ENCODE results near the gene ANKRD44.
"Not testable (repeated sequence)": the region's sequence is repeated elsewhere in the genome, so short reads cannot be mapped to it uniquely, and the experiment has no call there.

Gene ANKRD44

GRCh38 chr2:197256547-197257170 is 53.9 kb downstream of the ANKRD44 start:
- no peak for DNase-seq

- no peak for DNase-seq
Observed at GRCh38 chr2:197256021-197256420, 54.6 kb downstream of the ANKRD44 start.

GRCh38 chr2:197255543-197255942 is 55.0 kb downstream of the ANKRD44 start:
- DNase-seq = no peak

- no peak for DNase-seq
Observed at GRCh38 chr2:197254776-197255530, 55.6 kb downstream of the ANKRD44 start.

- no peak for DNase-seq
Observed at GRCh38 chr2:197251576-197251975, 59.0 kb downstream of the ANKRD44 start.

- DNase-seq = no peak
Observed at GRCh38 chr2:197251163-197251562, 59.4 kb downstream of the ANKRD44 start.

- no peak for DNase-seq
Observed at GRCh38 chr2:197250084-197250397, 60.5 kb downstream of the ANKRD44 start.

GRCh38 chr2:197249381-197250083 is 61.0 kb downstream of the ANKRD44 start:
- no peak for DNase-seq

GRCh38 chr2:197248623-197249022 is 62.0 kb downstream of the ANKRD44 start:
- no peak for DNase-seq

- no peak for DNase-seq
Observed at GRCh38 chr2:197248001-197248401, 62.6 kb downstream of the ANKRD44 start.

GRCh38 chr2:197247083-197247482 is 63.5 kb downstream of the ANKRD44 start:
- no peak for DNase-seq

- DNase-seq = no peak
Observed at GRCh38 chr2:197245829-197246804, 64.5 kb downstream of the ANKRD44 start.

- no peak for DNase-seq
Observed at GRCh38 chr2:197244349-197244748, 66.2 kb downstream of the ANKRD44 start.

- DNase-seq = no peak
Observed at GRCh38 chr2:197242719-197243118, 67.9 kb downstream of the ANKRD44 start.

GRCh38 chr2:197241596-197241995 is 69.0 kb downstream of the ANKRD44 start:
- no peak for DNase-seq

GRCh38 chr2:197241153-197241552 is 69.4 kb downstream of the ANKRD44 start:
- no peak for DNase-seq

- no peak for DNase-seq
Observed at GRCh38 chr2:197240421-197241041, 70.0 kb downstream of the ANKRD44 start.

GRCh38 chr2:197240018-197240417 is 70.6 kb downstream of the ANKRD44 start:
- DNase-seq = not testable (repeated sequence)

- no peak for DNase-seq
Observed at GRCh38 chr2:197239434-197239833, 71.1 kb downstream of the ANKRD44 start.

- DNase-seq = no peak
Observed at GRCh38 chr2:197238043-197238365, 72.6 kb downstream of the ANKRD44 start.

GRCh38 chr2:197237291-197238042 is 73.1 kb downstream of the ANKRD44 start:
- DNase-seq = no peak

GRCh38 chr2:197236816-197237215 is 73.8 kb downstream of the ANKRD44 start:
- no peak for DNase-seq
